Duodenal mucosa (tissue), 2 donors: ENCODE measurements around the gene DMBT1.
A peak's percentile ranks its signal among the peaks of the same experiment; 100 is the strongest.

Experiments used
- H3K27ac ChIP-seq: one replicate; pipeline ENCODE4 v1.7.0; 2013; ENCODE audit warnings: low read depth, low read length
- H3K27me3 ChIP-seq, 2 donors: one replicate each; pipeline ENCODE4 v1.7.0; 2013; ENCODE audit warnings: low read length in 2 of 2, control low read depth in 1 of 2; ENCODE audit not compliant: insufficient read depth in 2 of 2, control insufficient read depth in 1 of 2
- H3K36me3 ChIP-seq, 2 donors: one replicate each; pipeline ENCODE4 v1.7.0; 2013; ENCODE audit warnings: low read length in 2 of 2, control low read depth in 1 of 2; ENCODE audit not compliant: insufficient read depth in 2 of 2, control insufficient read depth in 1 of 2
- H3K4me1 ChIP-seq, 2 donors: one replicate each; pipeline ENCODE4 v1.7.0; 2013; ENCODE audit warnings: low read length in 2 of 2, control low read depth in 1 of 2; ENCODE audit not compliant: insufficient read depth in 2 of 2, control insufficient read depth in 1 of 2
- H3K4me3 ChIP-seq, 2 donors: one replicate each; pipeline ENCODE4 v1.7.0; 2013; ENCODE audit warnings: low read length in 2 of 2, low read depth in 1 of 2
- H3K9ac ChIP-seq, 2 donors: one replicate each; pipeline ENCODE4 v1.7.0; 2013; ENCODE audit warnings: low read length in 2 of 2, low read depth in 1 of 2
- H3K9me3 ChIP-seq, 2 donors: one replicate each; pipeline ENCODE4 v1.7.0; 2013; ENCODE audit warnings: low read length in 2 of 2, control low read depth in 1 of 2; ENCODE audit not compliant: control insufficient read depth in 1 of 2

DMBT1 gene

DNA sequence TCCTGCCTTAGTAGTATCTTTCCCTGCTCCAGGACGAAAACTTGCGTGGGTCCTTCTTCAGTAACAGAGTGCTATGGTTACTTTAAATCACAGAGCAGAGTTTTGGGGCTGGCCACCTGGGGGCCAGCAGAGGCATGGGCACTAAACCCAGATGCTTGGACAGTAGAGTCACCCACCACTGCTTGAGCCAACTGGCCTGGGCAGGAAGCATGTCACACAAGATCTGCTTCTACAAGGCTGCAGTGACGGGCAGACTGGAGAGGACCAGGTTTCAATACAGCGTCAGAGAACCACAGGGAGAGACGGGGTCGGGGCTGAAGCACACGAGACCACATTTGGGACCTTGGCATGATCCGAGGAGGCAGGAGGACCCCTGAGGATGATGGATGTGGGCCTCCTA, 14.3 kb upstream of the DMBT1 start:
- no peaks in the 10 kb centered on the region for H3K27me3 ChIP-seq
- H3K36me3 ChIP-seq = no peaks in the 10 kb centered on the region
- H3K4me1 ChIP-seq = peaks cover 68 to 72% of the 10 kb centered on the region in 2 donors
- H3K27ac ChIP-seq = no peak overlapping the region
- H3K9me3 ChIP-seq = no peaks in the 10 kb centered on the region
- H3K9ac ChIP-seq = no peak overlapping the region
- no peak overlapping the region for H3K4me3 ChIP-seq

DNA sequence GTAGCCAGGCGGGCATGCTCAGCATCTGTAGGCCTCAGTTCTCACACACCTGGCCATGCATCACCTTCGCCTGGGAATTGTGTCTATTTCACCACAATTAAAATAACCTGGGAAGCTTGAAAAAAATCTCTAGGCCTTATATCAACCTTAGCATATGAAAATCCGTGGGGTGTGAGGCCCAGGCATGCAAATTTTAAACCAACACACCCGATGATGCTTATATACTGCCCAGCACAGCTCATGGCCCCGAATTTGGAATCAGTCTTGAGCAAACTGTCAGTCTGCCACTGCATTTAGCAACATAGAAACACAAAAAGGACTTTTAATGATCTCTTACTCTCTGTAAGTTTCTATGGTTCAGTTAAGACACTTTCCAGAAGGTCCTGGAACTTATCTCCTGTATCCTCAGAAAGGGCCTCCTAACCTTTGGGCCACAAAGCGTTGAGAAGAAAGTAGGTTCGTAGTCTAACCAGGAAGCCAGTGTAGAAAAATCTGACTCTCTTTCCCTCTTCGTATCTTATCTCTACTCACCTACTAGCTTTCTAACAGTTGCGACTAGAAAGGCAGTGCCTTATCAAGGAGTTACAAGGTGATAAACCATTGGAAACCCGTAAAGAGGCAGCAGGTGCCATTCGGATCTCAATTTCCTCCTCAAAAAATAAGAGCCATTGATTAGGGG, 12.0 kb upstream of the DMBT1 start:
- H3K27me3 ChIP-seq = no peaks in the 10 kb centered on the region
- H3K27ac ChIP-seq = no peak overlapping the region
- H3K36me3 ChIP-seq = no peaks in the 10 kb centered on the region
- peaks cover 56 to 64% of the 10 kb centered on the region in 2 donors for H3K4me1 ChIP-seq
- H3K9ac ChIP-seq = no peak overlapping the region
- H3K9me3 ChIP-seq = no peaks in the 10 kb centered on the region
- H3K4me3 ChIP-seq = peak overlapping the region in 1 of 2 donors; percentile 25

DNA sequence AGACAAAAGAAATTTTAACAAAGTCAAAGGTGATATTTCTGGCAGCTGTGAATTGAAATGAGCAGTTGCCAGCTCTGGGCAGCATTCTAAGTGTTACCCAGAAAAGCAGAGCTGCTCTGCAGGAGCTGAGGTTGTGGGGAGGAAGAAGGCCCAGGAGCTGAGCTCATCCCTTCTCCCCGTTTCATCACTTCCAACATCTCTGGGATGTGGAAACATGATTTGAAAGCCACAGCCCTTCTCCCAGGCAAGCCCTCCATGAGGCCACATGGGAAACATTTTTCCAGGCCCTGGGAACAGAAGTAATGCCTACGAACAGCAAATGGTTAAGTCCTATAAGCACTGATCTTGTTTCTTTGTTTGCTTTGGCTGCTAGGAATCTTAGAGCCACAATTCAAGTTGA, 10.9 kb upstream of the DMBT1 start:
- Histone ChIP-seq H3K27ac (no peak overlapping the region), H3K9me3 (no peaks in the 10 kb centered on the region), H3K4me1 (peaks cover 45 to 61% of the 10 kb centered on the region in 2 donors), H3K9ac (no peak overlapping the region), H3K4me3 (no peak overlapping the region), H3K36me3 (no peaks in the 10 kb centered on the region), H3K27me3 (no peaks in the 10 kb centered on the region)

DNA sequence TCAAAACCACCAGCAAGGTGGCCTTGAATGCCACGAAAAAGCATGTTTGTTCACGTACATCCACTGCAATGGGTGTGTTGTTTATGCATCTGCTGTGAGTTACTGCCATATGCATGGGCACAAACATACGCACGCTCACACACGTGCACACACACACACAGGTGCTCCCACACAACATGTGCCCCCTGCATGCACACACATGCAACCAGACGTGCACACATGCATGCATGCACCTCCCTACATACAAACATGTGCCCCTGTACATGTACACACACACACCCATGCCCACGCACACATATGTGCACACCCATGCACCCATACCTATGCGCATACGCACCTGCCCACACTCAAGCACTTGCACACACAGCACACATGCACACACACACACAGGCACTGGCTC, 10.1 kb upstream of the DMBT1 start:
- Histone ChIP-seq H3K36me3 (no peaks in the 10 kb centered on the region), H3K4me1 (peaks cover 43 to 64% of the 10 kb centered on the region in 2 donors), H3K27ac (no peak overlapping the region), H3K9me3 (no peaks in the 10 kb centered on the region), H3K27me3 (no peaks in the 10 kb centered on the region), H3K9ac (no peak overlapping the region), H3K4me3 (peak overlapping the region in 1 of 2 donors; percentile 1)

DNA sequence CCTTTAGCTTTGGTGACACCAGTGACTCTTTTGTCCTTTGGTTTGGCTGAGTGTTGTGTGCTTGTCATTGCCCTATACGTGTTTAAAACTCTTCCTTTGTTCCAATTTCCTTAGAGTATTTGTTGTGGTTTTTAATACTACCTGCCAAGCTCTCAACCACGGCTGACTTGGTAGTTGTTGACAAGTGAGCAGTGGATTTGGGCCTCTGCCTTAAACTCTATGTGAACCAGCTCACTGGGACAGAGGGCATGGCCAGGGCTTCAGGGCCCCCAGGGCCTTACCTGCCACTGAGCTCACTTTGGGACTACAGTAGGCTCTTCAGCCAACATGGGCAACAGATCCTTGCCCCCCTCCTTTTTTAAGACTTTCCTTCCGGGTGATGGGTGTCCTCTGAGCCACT, 9.6 kb upstream of the DMBT1 start:
- H3K9me3 ChIP-seq = no peaks in the 10 kb centered on the region
- peaks cover 47 to 66% of the 10 kb centered on the region in 2 donors for H3K4me1 ChIP-seq
- H3K9ac ChIP-seq = no peak overlapping the region
- H3K4me3 ChIP-seq = no peak overlapping the region
- H3K36me3 ChIP-seq = no peaks in the 10 kb centered on the region
- no peak overlapping the region for H3K27ac ChIP-seq
- no peaks in the 10 kb centered on the region for H3K27me3 ChIP-seq

DNA sequence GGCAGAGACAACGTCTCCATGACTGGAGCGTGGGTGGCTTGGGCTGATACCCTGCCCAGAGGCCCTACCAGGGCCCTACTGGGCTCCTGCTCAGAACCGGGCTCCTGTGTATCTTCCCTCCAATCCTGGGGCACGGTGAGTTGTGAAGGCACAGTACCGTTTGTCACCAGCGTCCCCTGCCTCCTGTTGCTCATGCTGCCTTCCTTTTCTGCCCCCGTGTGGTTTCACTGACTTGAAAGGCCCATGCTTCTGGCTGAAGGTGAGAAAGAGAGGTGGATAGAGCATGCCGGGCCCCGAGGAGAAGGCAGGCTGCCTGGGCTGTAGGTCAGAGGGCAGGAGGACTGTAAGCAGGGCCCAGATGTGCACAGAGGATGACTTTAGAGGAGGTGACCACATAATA, 9.1 kb upstream of the DMBT1 start:
- H3K27me3 ChIP-seq = no peaks in the 10 kb centered on the region
- H3K4me3 ChIP-seq = no peak overlapping the region
- no peak overlapping the region for H3K9ac ChIP-seq
- no peaks in the 10 kb centered on the region for H3K36me3 ChIP-seq
- H3K9me3 ChIP-seq = no peaks in the 10 kb centered on the region
- H3K4me1 ChIP-seq = peaks cover 52 to 66% of the 10 kb centered on the region in 2 donors
- no peak overlapping the region for H3K27ac ChIP-seq

DNA sequence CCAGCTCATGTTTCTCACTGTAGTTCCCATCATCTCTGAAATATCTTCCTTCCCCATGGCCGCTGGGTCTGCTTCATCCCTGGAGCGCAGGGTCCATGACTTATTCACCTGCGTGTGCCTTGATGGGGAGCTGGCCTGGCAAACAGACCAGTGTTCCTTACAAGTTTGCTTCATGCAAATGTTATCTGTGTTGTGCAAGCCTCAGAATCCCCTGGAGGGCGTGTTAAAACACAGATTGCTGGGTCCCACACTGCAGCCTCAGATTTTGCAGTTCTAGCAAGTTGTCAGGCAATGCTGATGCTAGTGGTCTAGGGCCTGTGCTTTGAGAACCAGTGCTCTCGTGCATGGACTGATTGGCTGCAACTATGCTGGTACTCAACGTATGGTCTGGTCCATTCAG, 7.2 kb upstream of the DMBT1 start:
- Histone ChIP-seq H3K27ac (no peak overlapping the region), H3K9ac (no peak overlapping the region), H3K4me3 (no peak overlapping the region), H3K9me3 (no peaks in the 10 kb centered on the region), H3K4me1 (peaks cover 54 to 57% of the 10 kb centered on the region in 2 donors), H3K36me3 (no peaks in the 10 kb centered on the region), H3K27me3 (no peaks in the 10 kb centered on the region)

DNA sequence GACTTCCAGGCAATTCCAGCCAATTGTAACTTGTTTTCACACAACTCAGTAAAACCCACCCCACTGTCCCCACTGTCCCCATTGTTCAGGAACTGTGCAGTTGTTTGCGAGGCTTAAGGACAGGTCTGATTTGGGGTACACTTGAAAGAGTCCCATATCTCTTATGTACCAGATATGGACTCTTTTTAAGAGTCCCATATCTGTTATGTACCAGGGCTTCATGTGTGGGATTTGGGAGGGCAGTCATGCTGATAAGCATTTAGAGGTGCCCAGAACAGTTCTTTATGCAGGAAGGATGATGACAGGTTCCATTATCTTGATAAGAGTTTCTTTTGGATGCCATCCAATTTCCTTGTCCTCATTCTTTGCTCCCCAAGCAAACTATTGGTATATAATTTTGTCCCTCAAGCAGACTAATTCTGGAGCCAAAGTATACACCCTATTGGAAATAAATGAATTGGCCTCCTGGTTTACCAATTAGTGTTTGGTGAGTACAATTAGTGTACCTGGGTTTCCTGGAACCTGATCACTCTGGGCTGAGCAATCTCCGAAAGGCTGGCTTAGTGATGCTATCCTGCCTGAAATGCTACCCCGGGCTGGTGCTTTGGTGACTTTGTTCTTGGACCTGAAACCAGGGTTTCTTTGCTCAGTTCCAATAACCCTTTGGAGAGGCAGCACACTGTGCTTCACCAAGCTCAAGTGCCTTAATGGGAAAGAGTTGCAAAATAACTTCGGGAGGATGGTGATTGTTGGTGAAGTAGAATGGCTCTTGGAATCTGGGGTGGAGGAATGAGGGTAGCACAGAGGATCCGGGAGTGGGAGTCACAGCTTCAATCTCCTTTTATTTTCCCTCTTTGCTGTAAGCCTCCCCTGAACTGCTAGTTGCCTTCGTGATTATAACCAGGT, 6.2 kb upstream of the DMBT1 start:
- H3K4me1 ChIP-seq = peaks cover 57 to 58% of the 10 kb centered on the region in 2 donors
- no peaks in the 10 kb centered on the region for H3K36me3 ChIP-seq
- no peak overlapping the region for H3K27ac ChIP-seq
- no peak overlapping the region for H3K4me3 ChIP-seq
- no peaks in the 10 kb centered on the region for H3K9me3 ChIP-seq
- no peak overlapping the region for H3K9ac ChIP-seq
- no peaks in the 10 kb centered on the region for H3K27me3 ChIP-seq

DNA sequence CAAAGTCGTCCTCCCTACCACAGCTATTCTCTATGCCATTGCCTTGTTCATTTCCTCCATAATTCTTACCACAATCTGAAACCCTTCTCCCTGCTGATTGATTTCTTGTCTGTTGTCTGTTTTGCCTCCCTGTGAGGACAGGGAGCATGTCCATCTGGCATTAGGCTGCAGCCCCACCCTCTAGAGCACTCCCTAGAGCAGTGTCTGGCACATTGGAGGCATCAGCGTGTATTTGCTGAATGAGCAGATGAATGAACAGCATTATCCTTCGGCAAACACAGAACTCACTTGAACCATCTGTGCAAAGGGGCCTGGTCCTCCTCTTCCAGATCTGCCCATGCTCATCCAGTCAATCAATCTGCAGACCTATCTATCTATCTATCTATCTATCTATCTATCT, 5.1 kb upstream of the DMBT1 start:
- Histone ChIP-seq H3K4me3 (no peak overlapping the region), H3K9ac (no peak overlapping the region), H3K4me1 (peaks cover 55 to 56% of the 10 kb centered on the region in 2 donors), H3K9me3 (no peaks in the 10 kb centered on the region), H3K27me3 (no peaks in the 10 kb centered on the region), H3K27ac (no peak overlapping the region), H3K36me3 (no peaks in the 10 kb centered on the region)

DNA sequence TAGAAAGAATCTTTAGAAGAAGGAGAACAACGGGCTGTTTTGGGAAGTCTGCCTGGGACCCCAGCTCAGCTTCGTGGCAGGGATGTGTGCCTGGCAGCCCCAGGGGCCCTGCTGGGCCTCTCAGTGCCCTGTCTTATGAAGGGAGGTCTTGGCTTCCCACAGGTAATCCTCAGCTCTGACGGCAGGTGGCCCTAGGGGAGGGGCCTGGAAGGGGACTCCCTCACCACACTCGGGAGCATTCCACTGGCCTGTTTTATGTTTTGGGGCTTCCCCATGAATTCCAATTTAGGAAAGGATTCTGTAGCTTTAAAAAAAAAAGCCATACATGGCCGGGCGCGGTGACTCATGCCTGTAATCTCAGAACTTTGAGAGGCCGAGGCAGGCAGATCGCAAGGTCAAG, 3.0 kb upstream of the DMBT1 start:
- H3K27me3 ChIP-seq = no peaks in the 10 kb centered on the region
- peaks cover 44 to 47% of the 10 kb centered on the region in 2 donors for H3K4me1 ChIP-seq
- H3K9ac ChIP-seq = no peak overlapping the region
- no peaks in the 10 kb centered on the region for H3K9me3 ChIP-seq
- H3K36me3 ChIP-seq = peaks cover 0 to 3% of the 10 kb centered on the region in 2 donors
- no peak overlapping the region for H3K27ac ChIP-seq
- no peak overlapping the region for H3K4me3 ChIP-seq
